Urothelium cell line (cell line): ENCODE results near the gene NUCB1.
"Not testable (repeated sequence)": the region's sequence is repeated elsewhere in the genome, so short reads cannot be mapped to it uniquely, and the experiment has no call there.

Source experiments
- DNase-seq: peaks from one replicate; pipeline ENCODE4 v3.0.0; 2011; ENCODE audit warnings: low spot score, mixed read lengths
- FAIRE-seq: peaks from 2 replicates; lab custom pipeline; 2011; peaks lifted over from hg19 to GRCh38; lab: Jason Lieb, UNC

NUCB1 gene

DNA sequence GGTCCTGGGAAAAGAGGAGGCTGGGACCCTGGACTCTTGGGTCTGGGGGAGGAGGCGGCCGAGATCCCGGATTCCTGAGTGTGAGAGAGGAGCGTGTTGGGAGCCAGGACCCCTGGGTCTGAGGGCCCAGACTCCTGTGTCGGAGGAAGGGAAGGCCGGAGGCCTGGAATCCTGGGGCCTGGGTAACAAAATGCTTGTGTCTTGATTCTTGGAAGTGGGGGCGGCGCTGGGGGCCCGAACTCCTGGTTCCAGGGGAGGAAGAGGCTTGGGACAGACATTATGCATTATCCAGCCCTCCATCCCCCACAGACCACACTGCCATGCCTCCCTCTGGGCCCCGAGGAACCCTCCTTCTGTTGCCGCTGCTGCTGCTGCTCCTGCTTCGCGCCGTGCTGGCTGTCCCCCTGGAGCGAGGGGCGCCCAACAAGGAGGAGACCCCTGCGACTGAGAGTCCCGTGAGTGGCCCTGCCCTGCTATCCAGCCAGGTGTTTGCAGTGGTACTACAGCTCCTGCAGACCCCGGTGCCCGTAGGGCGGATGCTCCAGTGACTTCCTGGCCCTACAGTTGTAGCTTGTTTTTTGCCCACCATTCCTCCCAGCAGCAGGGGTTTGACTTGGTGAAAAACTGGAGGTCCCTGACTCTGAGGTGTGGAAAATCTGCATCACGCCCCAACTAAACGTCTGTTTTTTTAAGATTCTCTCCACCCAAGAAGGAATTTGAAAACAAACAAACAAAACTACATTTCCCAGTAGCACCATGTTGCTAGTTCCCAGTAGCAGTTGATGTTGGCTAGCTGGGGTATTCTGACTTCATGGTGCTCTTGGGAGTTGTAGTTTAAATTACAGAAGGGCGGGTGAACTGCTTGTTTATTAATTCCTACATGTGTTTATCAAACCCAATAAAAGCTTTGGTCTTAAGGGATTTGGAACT lies 630 bp downstream of the NUCB1 start:
- peak; percentile 36 for DNase-seq
- FAIRE-seq, result no peak

DNA sequence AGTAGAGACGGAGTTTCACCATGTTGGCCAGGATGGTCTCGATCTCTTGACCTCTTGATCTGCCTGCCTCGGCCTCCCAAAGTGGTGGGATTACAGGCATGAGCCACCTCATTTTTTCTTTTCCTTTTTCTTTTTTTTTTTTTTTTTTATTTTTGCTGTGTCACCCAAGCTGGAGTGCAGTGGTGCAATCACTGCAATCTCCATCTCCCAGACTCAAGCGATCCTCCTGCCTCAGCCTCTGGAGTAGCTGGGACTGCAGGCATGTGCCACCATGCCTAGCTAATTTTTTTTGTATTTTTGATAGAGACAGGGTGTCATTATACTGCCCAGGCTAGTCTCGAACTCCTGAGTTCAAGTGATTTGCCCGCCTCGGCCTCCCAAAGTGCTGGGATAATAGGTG lies 2.2 kb downstream of the NUCB1 start:
- DNase-seq, FAIRE-seq: not testable (repeated sequence)

DNA sequence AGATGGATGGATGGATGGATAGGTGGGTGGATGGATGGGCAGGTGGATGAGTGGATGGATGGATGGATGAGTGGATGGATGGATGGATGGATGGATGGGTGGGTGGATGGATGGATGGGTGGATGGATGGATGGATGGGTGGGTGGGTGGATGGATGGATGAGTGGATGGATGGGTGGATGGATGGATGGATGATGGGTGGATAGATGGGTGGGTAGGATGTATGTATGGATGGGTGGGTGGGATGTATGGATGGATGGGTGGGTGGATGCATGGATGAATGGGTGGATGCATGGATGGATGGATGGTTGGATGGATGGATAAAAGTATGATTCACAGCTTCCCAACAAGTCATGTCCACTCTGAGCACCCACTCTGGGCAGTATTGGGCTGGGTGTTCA lies 3.7 kb downstream of the NUCB1 start:
- peak; percentile 17 for FAIRE-seq
- not testable (repeated sequence) for DNase-seq

DNA sequence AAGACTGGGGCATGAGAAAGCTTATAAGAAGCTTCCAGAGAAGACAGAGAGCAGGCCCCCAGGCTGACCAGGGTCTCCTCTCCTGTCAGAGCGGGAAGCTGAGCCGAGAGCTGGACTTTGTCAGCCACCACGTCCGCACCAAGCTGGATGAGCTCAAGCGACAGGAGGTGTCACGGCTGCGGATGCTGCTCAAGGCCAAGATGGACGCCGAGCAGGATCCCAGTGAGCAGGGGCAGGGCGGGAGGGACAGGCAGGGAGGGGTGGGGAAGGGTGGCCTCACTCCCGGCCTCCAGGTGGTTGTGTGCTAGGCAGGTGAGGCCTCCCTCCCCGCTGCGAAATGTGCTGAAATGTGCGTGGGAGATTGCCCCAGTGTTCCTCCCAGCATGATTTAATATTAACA lies 5.6 kb downstream of the NUCB1 start:
- DNase-seq, result no peak
- FAIRE-seq, result no peak

DNA sequence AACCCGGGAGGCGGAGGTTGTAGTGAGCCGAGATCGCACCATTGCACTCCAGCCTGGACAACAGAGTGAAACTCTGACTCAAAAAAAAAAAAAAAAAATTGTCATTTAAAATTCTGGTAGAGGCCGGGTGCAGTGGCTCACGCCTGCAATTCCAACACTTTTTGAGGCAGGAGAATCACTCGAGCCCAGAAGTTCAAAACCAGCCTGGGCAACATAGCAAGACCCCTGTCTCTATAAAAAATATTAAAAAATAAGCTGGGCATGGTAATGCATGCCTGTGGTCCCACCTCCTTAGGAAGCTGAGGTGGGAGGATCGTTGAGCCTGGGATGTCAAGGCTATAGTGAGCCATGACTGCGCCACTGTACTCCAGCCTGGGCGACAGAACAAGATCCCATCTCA lies 6.2 kb downstream of the NUCB1 start:
- no peak for FAIRE-seq

DNA sequence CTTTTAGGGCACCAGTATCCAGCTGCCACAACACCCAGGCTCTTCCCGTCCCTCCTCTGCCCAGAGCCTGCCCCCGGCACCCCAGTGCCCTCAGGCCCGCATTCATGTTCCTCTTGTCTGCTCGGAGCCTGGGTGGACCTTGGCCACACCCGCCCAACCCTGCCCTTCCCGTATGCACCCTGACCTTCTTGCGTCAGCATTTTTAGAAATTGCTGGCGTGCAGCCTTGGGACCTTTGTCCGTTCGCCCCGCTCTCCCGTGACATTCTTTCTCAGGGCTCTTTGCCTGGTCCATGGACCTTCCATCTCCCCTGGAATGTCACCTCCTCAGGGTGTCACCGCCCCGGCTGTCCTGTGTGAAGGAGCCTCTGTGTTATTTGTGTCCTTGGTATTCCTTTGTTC lies 7.6 kb downstream of the NUCB1 start:
- no peak for FAIRE-seq
- DNase-seq, result no peak

More for the DNA sequence above, 6.2 kb downstream of the NUCB1 start:
- DNase-seq, result no peak

DNA sequence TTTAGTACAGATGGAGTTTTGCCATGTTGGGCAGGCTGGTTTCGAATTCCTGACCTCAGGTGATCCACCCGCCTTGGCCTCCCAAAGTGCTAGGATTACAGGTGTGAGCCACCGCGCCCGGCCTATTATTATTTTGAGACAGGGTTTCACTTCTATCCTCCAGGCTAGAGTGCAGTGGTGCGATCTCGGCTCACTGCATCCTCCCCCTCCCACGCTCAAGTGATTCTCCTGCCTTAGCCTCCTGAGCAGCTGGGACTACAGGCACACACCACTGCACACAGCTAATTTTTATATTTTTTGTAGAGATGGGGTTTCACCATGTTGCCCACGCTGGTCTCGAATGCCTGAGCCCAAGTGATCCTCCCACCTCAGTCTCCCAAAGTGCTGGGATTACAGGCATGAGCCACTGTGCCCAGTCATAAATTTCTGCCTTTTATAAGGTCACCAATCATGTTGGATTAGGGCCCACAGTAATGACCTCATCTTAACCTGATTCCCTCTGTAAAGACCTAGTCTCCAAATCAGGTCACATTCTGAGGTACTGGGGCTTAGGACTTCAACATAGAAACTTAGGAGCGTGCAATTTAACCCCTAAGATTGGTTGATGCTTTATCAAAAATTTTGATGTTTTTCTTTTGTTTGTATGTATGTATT lies 9.4 kb downstream of the NUCB1 start:
- not testable (repeated sequence) for FAIRE-seq, DNase-seq

DNA sequence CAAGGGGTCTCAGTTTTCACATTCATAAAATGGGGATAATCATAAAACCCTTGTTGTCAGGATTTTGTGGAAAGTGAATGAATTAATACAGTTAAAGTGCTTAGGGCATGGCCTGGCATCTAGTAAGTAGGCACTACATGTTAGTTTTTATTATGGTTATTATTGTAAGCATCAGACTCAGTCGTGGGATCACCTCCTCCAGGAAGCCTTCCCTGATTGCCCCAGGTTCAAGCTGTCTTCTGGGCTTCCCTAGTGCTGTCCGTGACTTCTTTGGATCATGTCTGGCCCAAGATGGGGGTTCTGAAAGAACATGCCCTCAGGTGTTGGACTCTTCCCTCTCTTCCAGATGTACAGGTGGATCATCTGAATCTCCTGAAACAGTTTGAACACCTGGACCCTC lies 10.7 kb downstream of the NUCB1 start:
- FAIRE-seq (no peak), DNase-seq (no peak)

DNA sequence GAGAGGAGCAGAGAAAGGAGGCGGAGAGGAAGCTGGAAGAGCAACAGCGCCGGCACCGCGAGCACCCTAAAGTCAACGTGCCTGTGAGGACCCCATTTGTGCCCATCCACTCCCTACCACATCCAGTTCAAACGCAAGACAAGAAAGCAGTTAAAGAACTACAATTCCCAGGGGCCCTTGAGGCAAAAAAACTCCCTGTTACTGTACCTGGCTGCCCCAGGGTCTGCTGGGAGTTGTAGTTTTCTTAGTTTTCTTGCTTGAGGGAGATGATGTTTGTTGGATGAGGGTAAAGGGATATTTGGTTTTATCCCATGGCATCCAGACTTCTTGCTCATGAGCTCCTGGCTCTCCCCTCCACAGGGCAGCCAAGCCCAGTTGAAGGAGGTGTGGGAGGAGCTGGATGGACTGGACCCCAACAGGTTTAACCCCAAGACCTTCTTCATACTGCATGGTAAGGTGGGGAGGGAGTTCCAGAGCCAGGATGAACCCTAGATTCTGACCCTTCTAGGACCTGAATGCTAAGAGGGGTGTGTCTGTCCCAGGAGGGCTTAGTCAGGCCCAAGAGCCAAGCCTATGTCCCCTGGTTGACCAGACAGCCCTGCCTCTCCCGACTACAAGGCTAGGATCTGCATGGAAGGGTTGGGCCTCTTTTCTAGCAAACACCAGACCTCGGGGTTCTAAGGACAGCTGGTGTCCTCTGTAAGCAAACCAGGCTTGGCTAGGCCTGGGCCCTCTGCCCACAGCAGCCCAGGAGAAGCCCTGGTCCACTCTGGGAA lies 13.2 kb downstream of the NUCB1 start:
- no peak for DNase-seq

DNA sequence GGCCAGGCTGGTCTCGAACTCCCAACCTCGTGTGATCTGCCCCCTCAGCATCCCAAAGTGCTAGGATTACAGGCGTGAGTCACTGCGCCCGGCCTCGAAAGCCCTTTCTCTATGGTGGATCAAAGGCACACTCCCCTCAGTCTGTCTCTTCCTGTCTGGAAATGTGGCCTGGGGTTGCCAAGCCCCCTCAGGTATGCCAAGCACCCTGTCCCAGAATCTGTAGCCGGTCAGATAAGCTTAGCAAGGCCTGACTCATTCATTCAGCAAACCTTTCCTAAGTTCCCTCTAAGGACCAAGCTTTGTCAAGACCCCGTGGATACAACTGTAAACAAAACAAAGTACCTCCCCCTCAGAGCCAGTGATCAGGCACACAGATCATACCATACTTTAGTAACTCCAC lies 14.1 kb downstream of the NUCB1 start:
- DNase-seq (no peak), FAIRE-seq (no peak)

More for the DNA sequence above, 13.2 kb downstream of the NUCB1 start:
- FAIRE-seq, result no peak

DNA sequence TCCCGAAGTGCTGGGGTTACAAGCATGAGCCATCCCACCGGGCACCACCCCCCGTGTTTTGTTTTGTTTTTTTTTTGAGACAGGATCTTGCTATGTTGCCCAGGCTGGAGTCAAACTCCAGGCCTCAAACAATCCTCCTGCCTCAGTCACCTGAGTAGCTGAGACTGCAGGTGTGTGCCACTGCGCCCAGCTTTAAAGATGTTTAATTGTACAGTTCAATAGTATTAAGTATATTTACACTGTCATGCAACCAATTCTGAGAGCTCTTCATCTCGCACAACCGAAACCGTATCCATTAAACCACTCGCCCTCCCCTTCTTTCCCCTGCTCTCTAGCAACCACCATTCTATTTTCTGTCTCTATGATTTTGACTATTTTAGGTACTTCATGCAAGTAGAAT lies 15.6 kb downstream of the NUCB1 start:
- FAIRE-seq (no peak), DNase-seq (no peak)

DNA sequence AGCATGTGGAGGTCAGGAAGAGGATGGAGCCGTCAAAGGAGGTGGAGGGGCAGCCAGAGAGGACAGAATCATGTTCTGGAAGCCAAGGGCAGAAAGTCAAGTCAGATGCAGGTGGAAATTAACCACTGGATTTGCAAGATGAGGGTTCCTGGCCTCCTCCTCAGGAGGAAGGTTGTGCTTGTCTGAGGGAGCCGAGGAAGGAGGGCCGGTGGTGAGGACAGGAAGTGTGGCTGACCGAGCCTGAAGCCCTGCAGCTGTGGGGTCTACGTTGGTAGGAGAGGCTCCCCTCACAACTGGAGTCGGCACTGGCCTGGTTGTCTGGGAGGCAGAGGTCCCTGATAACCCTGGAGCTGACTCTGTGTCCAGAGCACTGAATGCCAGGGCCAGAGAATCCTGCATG lies 18.0 kb downstream of the NUCB1 start:
- no peak for FAIRE-seq
- DNase-seq, result no peak

DNA sequence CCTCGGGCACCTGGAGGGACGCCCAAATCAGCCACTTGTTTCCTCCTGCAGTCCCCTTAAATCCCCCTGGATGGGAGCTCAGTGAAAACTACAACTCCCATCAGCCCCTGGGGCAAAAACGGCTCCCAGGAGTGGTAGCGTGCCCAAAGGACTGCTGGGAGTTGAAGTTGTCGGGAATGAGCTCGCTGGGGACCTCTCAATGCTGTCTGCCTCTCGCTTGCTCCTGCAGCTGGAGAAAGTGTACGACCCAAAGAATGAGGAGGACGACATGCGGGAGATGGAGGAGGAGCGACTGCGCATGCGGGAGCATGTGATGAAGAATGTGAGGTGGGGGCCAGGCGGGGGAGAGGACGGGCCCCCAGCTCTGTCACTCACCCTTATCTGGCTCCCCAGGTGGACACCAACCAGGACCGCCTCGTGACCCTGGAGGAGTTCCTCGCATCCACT lies 18.7 kb downstream of the NUCB1 start:
- DNase-seq (peak; percentile 41), FAIRE-seq (no peak)

DNA sequence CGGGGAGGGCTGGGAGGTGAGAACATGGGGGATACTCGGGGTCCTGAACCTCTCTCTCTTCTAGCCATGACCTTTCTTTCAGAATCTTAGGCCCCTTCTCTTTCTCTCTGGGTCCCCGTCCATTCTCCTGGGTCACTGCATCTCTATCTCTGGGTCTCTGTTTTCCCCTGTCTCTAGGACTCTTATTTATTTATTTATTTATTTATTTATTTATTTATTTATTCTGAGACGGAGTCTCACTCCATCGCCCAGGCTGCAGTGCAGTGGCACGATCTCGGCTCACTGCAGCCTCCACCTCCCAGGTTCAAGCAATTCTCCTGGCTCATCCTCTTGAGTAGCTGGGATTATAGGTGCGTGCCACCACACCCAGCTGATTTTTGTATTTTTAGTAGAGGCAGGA lies 19.2 kb downstream of the NUCB1 start:
- not testable (repeated sequence) for FAIRE-seq

DNA sequence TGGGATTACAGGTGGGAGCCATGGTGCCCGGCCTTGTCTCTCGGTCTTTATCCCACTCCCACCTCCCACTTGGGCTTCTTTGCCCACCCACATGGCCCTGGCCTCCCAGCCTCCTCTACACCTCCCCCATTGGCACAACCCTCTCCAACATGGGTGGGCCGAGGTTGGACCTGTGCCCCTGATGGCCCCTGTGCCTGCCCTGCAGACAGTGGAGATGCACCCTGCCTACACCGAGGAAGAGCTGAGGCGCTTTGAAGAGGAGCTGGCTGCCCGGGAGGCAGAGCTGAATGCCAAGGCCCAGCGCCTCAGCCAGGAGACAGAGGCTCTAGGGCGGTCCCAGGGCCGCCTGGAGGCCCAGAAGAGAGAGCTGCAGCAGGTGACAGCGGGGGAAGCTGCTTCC lies 20.8 kb downstream of the NUCB1 start:
- DNase-seq, result no peak
- FAIRE-seq, result no peak

More for the DNA sequence above, 19.2 kb downstream of the NUCB1 start:
- DNase-seq, result not testable (repeated sequence)

DNA sequence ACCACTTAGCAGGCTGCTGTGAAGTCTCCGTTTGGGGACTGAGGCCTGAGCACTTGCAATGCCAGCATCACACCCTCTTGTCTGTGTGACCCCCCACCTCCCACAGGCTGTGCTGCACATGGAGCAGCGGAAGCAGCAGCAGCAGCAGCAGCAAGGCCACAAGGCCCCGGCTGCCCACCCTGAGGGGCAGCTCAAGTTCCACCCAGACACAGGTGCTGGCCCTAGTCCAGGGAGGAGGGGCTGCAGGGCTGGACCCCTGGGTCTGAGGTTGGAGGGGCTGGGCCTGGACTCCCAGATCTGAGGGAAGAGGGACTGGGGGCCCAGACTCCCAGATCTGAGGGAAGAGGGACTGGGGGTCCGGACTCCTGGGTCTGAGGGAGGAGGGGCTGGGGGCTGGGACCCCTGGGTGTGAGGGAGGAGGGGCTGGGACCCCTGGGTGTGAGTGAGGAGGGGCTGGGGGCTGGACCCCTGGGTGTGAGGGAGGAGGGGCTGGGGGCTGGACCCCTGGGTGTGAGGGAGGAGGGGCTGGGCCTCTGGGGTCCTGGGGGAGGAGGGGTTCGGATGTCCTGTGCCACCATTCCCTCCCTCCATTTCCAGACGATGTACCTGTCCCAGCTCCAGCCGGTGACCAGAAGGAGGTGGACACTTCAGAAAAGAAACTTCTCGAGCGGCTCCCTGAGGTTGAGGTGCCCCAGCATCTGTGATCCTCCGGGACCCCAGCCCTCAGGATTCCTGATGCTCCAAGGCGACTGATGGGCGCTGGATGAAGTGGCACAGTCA lies 21.8 kb downstream of the NUCB1 start:
- FAIRE-seq, result no peak
- DNase-seq, result no peak

DNA sequence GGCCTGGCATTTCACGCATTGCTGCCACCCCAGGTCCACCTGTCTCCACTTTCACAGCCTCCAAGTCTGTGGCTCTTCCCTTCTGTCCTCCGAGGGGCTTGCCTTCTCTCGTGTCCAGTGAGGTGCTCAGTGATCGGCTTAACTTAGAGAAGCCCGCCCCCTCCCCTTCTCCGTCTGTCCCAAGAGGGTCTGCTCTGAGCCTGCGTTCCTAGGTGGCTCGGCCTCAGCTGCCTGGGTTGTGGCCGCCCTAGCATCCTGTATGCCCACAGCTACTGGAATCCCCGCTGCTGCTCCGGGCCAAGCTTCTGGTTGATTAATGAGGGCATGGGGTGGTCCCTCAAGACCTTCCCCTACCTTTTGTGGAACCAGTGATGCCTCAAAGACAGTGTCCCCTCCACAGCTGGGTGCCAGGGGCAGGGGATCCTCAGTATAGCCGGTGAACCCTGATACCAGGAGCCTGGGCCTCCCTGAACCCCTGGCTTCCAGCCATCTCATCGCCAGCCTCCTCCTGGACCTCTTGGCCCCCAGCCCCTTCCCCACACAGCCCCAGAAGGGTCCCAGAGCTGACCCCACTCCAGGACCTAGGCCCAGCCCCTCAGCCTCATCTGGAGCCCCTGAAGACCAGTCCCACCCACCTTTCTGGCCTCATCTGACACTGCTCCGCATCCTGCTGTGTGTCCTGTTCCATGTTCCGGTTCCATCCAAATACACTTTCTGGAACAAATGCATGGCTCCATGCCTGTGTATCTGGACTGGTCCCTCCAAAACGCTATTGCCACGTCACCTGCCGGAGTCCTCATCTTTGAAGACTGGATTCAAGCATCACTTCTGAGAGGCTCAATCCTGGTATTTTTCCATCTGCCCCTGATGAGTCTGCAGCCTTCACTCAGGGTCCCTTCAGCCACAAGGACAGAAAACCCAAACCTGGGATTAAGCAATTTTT lies 22.7 kb downstream of the NUCB1 start:
- no peak for FAIRE-seq

DNA sequence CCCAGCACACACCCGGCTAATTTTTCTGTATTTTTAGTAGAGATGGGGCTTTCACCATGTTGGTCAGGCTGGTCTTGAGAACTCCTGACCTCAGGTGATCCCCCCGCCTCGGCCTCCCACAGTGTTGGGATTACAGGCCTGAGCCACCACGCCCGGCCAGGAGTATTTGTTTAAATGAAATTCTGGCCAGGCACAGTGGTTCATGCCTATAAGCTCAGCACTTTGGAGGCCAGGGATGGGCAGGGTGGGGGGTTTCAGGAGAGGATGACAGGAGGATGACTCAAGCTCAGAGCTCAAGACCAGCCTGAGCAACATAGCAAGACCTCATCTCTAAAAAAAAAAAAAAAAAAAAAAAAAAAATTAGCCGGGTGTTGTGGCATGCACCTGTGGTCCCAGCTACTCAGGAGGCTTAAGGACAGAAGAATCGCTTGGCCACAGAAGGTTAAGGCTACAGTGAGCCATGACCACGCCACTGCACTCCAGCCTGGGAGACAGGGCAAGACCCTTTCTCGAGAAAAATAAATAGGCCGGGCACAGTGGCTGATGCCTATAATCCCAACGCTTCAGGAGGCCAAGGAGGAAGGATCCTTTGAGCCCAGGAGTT lies 25.2 kb downstream of the NUCB1 start:
- DNase-seq (peak; percentile 68), FAIRE-seq (no peak)

More for the DNA sequence above, 22.7 kb downstream of the NUCB1 start:
- no peak for DNase-seq

DNA sequence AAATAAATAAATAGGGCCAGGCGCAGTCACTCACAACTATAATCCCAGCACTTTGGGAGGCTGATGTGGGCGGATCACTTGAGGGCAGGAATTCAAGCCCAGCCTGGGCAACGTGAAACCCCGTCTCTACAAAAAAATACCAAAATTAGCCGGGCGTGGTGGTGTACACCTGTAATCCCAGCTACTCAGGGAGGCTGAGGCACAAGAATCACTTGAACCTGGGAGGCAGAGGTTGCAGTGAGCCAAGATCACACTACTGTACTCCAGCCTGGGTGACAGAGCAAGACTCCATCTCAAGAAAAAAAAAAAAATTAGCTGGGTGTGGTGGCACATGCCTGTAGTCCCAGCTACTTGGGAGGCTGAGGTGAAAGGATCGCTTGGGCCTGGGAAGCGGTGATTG lies 25.8 kb downstream of the NUCB1 start:
- not testable (repeated sequence) for FAIRE-seq, DNase-seq
